H54 (cell line): ENCODE measurements around the gene SSU72.
A peak's percentile ranks its signal among the peaks of the same experiment; 100 is the strongest.
"Not testable (repeated sequence)": the region's sequence is repeated elsewhere in the genome, so short reads cannot be mapped to it uniquely, and the experiment has no call there.

Experiments
- DNase-seq: peaks from one replicate; pipeline ENCODE4 v3.0.0; 2011; ENCODE audit warnings: low spot score, mixed read lengths; ENCODE audit not compliant: insufficient read length
- FAIRE-seq: peaks from 3 replicates; lab custom pipeline; 2011; peaks lifted over from hg19 to GRCh38; lab: Jason Lieb, UNC
- POLR2A ChIP-seq: IDR thresholded peaks from 2 replicates; pipeline ENCODE4 v1.6.1; 2011; ENCODE audit warnings: low read depth, mild to moderate bottlenecking, low read length

SSU72 gene

DNA sequence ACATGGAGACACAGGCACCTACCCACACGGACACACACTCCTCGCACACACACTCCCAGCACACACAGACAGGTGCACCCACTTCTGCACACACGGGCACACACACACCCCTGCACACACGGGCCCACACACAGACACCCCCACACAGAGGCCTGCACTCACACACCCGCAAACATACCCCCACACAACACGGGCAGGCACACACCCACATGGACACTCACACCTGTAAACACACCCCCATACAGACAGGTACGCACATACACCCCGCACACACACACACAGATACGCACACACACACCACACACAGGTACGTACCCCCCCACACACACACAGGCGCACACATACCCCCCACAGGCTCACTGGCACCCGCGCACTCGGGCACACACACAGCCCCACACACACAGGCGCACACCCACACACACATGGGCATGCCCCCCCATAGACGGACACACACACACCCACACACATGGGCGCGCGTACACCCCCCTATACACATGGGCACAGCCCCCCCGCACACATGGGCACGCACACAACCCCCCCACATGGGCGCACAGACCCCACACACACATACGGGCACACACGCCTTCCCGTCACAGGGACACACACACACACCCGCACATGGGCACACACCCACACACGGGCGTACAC lies 56.6 kb downstream of the SSU72 start:
- FAIRE-seq (no peak), DNase-seq (no peak)
- no peak for TF ChIP-seq POLR2A

DNA sequence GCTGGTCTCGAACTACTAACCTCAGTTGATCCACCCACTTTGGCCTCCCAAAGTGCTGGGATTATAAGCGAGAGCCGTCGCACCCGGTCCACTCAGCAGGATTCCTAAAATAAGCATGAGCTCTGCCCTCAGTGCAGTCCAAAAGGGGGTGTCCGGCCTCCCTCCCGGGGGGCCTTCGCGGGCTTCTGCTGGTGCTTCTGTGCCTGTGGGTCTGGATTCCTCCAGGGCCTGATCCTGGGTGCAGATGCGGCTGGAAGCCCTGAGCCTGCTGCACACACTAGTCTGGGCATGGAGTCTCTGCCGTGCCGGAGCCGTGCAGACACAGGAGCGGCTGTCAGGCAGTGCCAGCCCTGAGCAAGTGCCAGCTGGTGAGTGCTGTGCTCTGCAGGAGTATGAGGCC lies 57.7 kb downstream of the SSU72 start:
- FAIRE-seq, DNase-seq: not testable (repeated sequence)

GRCh38 chr1:1514376-1514775 lies 60.3 kb downstream of the SSU72 start:
- DNase-seq, FAIRE-seq: not testable (repeated sequence)

GRCh38 chr1:1513675-1514074 lies 61.0 kb downstream of the SSU72 start:
- FAIRE-seq: not testable (repeated sequence)

GRCh38 chr1:1512425-1512824 lies 62.2 kb downstream of the SSU72 start:
- not testable (repeated sequence) for FAIRE-seq, DNase-seq

More at GRCh38 chr1:1513675-1514074, 61.0 kb downstream of the SSU72 start:
- not testable (repeated sequence) for DNase-seq

GRCh38 chr1:1511533-1512285 lies 63.0 kb downstream of the SSU72 start, which contains the start of gene ATAD3A:
ATAD3A (plus strand) TSS chr1:1512162; CDS start chr1:1512269, 107 bp downstream.
- no peak; the same call in 1 of the 2 replicates for TF ChIP-seq POLR2A
- FAIRE-seq (no peak), DNase-seq (peak; percentile 88)

DNA sequence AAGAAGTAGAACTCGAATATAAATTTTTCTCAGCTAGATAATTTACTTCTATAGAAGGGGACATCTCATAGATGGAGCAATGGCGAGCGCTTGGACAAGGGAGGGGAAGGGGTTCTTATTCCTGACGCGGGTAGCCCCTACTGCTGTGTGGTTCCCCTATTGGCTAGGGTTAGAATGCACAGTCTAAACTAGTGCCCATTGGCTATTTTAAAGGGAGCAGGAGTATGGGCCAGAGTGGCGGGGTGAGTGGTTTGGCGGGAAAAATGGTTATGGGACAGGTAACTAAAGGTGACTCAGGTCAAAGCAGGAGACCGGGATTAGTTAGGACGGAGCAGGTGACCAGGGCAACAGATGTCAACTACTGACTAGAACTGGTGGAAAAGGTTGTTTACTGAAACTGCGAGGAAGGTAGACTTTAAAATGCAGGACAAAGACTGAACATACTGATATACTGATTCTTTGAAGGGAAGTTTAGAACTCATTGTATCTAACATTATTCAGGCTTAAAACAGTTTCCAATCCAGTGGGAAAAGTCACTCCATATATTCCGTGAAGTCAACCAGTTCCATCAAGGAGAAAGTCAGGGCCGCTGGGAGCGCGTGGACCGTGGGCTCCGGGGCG lies 63.6 kb downstream of the SSU72 start:
- TF ChIP-seq POLR2A: no peak
- no peak for DNase-seq
- FAIRE-seq: no peak

- not testable (repeated sequence) for DNase-seq, FAIRE-seq
Measured at GRCh38 chr1:1509465-1509850, 65.2 kb downstream of the SSU72 start.

DNA sequence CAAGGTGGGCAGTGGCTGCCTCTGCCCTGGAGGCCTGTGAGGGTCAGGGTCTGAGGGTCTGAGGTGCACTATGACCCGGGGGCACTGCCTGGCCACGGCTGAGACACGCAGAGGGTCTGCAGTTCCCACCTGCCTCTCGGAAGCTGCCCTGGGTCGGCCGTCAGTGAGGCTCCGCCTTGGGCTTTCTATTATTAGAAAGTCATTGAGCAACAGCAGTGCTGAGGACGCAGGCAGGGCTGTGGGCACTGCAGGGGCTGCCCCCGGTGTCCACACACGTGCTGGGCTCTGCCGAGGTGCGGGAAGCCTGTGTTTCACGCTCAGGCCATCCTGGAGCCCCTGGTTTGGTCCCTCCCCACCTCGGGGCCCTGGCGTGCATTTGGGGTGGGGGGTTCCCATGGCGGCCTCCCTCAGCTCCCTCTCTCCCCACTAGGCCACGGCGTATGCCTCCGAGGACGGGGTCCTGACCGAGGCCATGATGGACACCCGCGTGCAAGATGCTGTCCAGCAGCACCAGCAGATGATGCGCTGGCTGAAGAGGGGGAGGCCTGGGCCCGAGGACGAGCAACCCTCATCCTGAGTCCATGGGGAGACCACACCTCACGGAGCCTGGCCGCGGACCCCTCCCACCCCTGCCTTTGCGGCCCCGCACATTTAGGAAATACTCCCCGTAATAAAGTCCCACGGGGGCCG lies 65.7 kb downstream of the SSU72 start:
- DNase-seq, FAIRE-seq: not testable (repeated sequence)

DNA sequence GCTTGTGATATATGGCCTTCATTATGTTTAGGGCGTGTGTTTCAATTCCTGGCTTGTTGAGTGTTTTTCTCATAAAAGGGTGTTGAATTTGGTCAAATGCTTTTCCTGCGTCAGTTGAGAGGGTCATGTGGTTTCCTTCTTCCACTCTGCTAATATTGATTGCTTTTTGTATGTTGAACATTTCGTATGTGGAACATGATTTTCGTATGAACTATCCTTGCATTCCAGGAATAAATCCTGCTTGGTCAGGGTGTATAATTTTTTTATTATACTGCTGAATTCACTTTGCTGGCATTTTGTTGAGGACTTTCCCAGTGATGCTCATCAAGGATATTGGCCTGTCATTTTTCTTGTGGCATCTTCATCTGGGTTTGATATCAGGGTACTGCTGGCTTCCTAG lies 67.4 kb downstream of the SSU72 start:
- DNase-seq: no peak
- no peak for TF ChIP-seq POLR2A
- FAIRE-seq: no peak

DNA sequence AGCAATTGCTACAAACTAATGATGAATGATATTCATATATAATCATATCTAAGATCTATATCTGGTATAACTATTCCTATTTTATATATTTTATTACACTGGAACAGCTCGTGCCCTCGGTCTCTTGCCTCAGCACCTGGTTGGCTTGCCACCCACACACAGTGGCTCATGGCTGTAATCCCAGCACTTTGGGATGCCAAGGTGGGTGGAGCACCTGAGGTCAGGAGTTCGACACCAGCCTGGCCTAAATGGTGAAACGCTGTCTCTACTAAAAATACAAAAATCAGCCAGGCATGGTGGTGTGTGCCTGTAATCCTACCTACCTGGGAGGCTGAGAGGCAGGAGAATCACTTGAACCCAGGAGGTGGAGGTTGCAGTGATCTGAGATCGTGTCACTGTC lies 68.9 kb downstream of the SSU72 start:
- DNase-seq, FAIRE-seq: not testable (repeated sequence)

GRCh38 chr1:1505366-1505798 lies 69.3 kb downstream of the SSU72 start:
- DNase-seq: not testable (repeated sequence)

GRCh38 chr1:1504777-1505365 lies 69.8 kb downstream of the SSU72 start:
- not testable (repeated sequence) for DNase-seq
- FAIRE-seq: peak; percentile 36

More at GRCh38 chr1:1505366-1505798, 69.3 kb downstream of the SSU72 start:
- not testable (repeated sequence) for FAIRE-seq

- FAIRE-seq, DNase-seq: not testable (repeated sequence)
Measured at GRCh38 chr1:1495461-1495975, 79.1 kb downstream of the SSU72 start.

DNA sequence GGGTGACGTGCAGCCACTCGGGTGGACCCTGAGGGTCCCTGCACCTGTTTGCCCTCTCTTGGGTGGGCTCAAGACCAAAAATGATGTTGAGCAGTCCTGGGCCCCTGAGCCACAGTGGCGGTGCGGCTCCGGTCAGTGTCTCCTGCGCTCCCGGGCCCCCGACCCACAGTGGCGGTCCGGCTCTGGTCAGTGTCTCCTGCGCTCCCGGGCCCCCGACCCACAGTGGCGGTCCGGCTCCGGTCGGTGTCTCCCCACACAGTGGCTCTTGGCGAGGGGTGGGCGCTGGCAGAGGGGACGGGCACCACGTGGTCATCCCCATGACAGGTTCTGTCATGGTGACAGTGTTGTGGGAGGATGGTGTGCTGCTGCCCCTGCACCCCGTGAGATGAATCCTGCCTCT lies 80.4 kb downstream of the SSU72 start:
- not testable (repeated sequence) for DNase-seq, FAIRE-seq
